ENCODE results near the gene OMA1.

Gene OMA1

DNA sequence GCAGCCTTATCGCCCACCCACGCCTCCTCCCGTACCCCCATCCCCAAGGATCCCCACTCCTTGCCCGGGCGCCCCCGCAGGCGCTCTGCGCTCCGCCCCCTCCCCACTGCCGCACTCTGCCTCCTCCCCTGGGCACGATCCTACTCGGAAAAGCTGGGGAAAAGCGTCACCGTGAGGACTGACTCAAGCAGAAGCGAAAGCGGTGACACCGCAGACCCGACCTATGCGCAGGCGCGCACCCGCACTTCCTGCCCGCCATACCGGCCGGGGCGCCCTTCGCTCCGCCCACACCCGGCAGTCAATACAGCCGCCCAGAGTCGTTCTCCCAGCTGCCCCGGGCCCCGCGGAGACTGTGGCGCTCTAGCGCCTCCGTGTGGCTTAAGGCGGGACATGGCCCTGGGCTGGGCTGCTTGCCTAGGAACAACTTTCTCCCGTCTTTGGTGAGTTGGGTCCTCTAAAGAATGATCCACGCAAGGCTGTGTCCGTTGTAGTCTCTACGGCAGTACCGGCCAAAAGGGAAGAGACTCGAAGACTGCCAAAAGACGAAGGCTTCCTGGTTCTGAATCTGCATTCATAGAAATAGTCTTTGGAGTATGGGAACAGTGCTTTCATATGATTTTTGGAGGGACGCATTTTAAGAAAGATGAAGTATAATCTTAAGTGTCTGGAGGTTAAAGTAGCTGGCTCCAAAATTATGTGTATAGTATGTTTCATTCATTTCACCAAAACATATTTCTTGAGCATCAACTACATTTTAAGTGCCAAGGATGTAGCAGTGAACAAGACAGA is at the start of gene OMA1:
TSS of gene OMA1 (minus strand) at position 207 of the 789 bp plus-strand sequence. CDS start 7,432 bp downstream, outside the sequence.
- peak within 1 kb of the TSS; percentile 89 for H3K9ac ChIP-seq (ENCODE audit: low read length)
- peak within 1 kb of the TSS; percentile 86 for H3K4me3 ChIP-seq (ENCODE audit: low read length)
- peaks cover 9% of the 10 kb centered on the region for H3K4me1 ChIP-seq (ENCODE audit: control insufficient read depth, insufficient read depth, low read length)
- H3K36me3 ChIP-seq (ENCODE audit: control insufficient read depth, insufficient read depth, low read length, severe bottlenecking): no peaks in the 10 kb centered on the region
- peak; percentile 98 for DNase-seq (ENCODE audit: low read depth)
- H3K27me3 ChIP-seq (replicated peaks; ENCODE audit: control insufficient read depth, insufficient read depth, low read length): peaks cover under 1% of the 10 kb centered on the region
- no peaks in the 10 kb centered on the region for H3K9me3 ChIP-seq (ENCODE audit: control insufficient read depth, low read length)

DNA sequence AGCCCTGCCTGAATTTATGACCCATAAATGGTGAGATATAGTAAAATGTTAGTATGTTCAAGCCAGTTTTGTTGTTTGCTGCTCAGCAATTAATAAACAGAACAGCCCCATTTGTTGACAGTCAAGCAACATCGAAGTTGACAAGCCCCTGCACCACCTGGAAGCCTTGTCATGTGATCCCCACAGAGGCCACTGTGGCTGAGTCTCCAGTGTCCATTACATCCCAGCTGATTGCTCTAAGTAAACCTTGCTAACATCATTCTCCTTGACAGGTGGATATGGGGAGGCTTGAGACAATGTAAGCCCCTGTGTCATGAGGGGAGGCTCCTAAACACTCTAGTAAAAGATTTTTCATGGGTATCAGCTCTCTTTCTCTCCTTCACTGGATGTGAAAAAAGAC is 48.0 kb upstream of the OMA1 start:
- no peak overlapping the region for H3K9ac ChIP-seq (ENCODE audit: low read length)
- DNase-seq (ENCODE audit: low read depth): no peak
- no peaks in the 10 kb centered on the region for H3K27me3 ChIP-seq (replicated peaks; ENCODE audit: control insufficient read depth, insufficient read depth, low read length)
- no peaks in the 10 kb centered on the region for H3K36me3 ChIP-seq (ENCODE audit: control insufficient read depth, insufficient read depth, low read length, severe bottlenecking)
- H3K4me1 ChIP-seq (ENCODE audit: control insufficient read depth, insufficient read depth, low read length): peaks cover 28% of the 10 kb centered on the region
- no peaks in the 10 kb centered on the region for H3K9me3 ChIP-seq (ENCODE audit: control insufficient read depth, low read length)
- no peak overlapping the region for H3K4me3 ChIP-seq (ENCODE audit: low read length)

DNA sequence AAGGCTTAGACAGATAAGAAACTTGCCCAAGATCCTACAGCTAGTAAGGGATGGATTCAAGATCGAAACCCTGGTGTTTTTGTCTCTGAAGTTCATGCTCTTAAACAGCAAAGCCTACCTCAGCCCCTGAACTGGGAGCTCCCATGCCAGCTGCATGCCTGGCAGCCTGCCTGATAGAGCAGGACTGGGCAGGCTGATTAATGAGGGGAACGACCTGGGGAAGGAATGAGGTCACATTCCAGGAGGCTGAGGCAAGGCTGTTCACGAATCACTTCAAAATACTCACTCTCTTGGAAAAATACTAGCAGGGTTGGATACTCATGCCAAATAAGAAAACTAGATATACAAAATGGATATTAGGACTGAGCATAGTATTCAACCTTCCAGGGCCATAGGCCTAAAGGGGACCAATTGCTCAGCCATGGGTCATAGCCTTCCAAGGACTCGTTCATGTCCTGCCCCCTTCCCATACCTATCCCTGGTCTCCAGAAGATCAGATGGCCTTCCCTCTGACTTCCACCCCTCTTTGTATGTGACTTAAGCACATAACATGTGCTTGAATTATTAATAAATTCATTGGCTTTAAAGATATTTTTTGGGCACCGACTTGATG is 46.1 kb upstream of the OMA1 start:
- Histone ChIP-seq H3K27me3 (replicated peaks; ENCODE audit: control insufficient read depth, insufficient read depth, low read length) (no peaks in the 10 kb centered on the region), H3K36me3 (ENCODE audit: control insufficient read depth, insufficient read depth, low read length, severe bottlenecking) (no peaks in the 10 kb centered on the region), H3K4me3 (ENCODE audit: low read length) (no peak overlapping the region), H3K9me3 (ENCODE audit: control insufficient read depth, low read length) (no peaks in the 10 kb centered on the region), H3K4me1 (ENCODE audit: control insufficient read depth, insufficient read depth, low read length) (peaks cover 27% of the 10 kb centered on the region), H3K9ac (ENCODE audit: low read length) (no peak overlapping the region)
- peak; percentile 84 for DNase-seq (ENCODE audit: low read depth)

DNA sequence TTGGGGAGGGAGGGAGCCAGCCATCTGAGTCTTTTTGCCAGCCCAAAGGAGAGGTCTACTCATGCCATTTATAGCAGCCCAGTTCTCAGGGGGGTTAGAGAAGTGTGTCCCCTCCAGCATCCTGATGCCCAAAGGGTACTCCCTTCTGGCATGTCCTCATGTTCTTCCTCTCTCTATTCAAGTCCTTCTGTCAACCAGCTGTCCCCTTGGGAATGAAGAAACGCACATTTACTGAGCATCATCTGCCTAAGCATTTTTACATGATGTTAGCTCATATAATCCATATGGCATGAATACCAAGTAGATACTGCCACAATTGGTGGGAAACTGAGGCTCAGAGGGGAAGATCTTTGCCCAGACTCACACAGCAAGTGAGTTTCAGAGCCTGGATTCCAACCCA is 45.3 kb upstream of the OMA1 start:
- no peak for DNase-seq (ENCODE audit: low read depth)
- H3K36me3 ChIP-seq (ENCODE audit: control insufficient read depth, insufficient read depth, low read length, severe bottlenecking): no peaks in the 10 kb centered on the region
- peaks cover 19% of the 10 kb centered on the region for H3K4me1 ChIP-seq (ENCODE audit: control insufficient read depth, insufficient read depth, low read length)
- no peak overlapping the region for H3K4me3 ChIP-seq (ENCODE audit: low read length)
- H3K9me3 ChIP-seq (ENCODE audit: control insufficient read depth, low read length): no peaks in the 10 kb centered on the region
- no peak overlapping the region for H3K9ac ChIP-seq (ENCODE audit: low read length)
- H3K27me3 ChIP-seq (replicated peaks; ENCODE audit: control insufficient read depth, insufficient read depth, low read length): no peaks in the 10 kb centered on the region

DNA sequence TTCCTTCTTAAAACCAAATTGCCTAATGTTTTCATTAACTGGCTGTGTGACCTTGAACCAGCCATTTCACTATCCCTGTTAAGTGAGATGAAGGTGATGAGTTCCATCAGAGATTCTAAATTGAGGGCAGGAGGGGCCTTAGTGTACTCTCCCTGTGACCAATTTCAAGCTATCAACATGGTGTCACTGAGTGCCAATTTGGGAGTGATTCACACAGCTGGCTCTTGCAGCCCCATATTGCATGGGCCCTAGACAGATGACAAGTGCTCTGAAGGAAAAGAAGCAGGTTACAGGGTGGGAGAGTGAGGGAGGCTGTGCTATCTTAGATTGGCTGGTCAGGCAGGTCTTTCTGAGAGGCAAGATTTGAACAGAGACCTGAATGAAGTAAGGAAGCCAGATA is 43.5 kb upstream of the OMA1 start:
- Histone ChIP-seq H3K9ac (ENCODE audit: low read length) (no peak overlapping the region), H3K27me3 (replicated peaks; ENCODE audit: control insufficient read depth, insufficient read depth, low read length) (no peaks in the 10 kb centered on the region)
- no peak for DNase-seq (ENCODE audit: low read depth)

DNA sequence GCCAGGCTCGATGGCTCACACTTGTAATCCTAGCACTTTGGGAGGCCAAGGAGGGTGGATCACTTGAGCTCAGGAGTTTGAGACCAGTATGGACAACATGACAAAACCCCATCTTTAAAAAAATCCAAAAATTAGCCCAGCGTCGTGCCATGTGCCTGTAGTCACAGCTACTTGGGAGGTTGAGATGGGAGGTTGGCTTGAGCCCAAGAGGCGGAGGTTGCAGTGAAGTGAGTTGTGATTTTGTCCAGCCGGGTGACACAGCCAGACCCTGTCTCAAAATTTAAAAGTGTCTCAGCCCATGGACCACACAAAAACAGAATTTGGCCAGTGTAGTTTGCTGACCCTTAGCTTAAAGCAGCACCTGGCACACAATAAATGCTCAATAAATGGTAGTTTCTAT is 41.9 kb upstream of the OMA1 start:
- Histone ChIP-seq H3K9me3 (ENCODE audit: control insufficient read depth, low read length) (no peaks in the 10 kb centered on the region), H3K36me3 (ENCODE audit: control insufficient read depth, insufficient read depth, low read length, severe bottlenecking) (no peaks in the 10 kb centered on the region), H3K9ac (ENCODE audit: low read length) (no peak overlapping the region), H3K27me3 (replicated peaks; ENCODE audit: control insufficient read depth, insufficient read depth, low read length) (no peaks in the 10 kb centered on the region), H3K4me1 (ENCODE audit: control insufficient read depth, insufficient read depth, low read length) (peaks cover 41% of the 10 kb centered on the region), H3K4me3 (ENCODE audit: low read length) (no peak overlapping the region)
- DNase-seq (ENCODE audit: low read depth): no peak

More for the DNA sequence above, 43.5 kb upstream of the OMA1 start:
- no peaks in the 10 kb centered on the region for H3K36me3 ChIP-seq (ENCODE audit: control insufficient read depth, insufficient read depth, low read length, severe bottlenecking)
- no peak overlapping the region for H3K4me3 ChIP-seq (ENCODE audit: low read length)
- H3K4me1 ChIP-seq (ENCODE audit: control insufficient read depth, insufficient read depth, low read length): peaks cover 25% of the 10 kb centered on the region
- no peaks in the 10 kb centered on the region for H3K9me3 ChIP-seq (ENCODE audit: control insufficient read depth, low read length)

DNA sequence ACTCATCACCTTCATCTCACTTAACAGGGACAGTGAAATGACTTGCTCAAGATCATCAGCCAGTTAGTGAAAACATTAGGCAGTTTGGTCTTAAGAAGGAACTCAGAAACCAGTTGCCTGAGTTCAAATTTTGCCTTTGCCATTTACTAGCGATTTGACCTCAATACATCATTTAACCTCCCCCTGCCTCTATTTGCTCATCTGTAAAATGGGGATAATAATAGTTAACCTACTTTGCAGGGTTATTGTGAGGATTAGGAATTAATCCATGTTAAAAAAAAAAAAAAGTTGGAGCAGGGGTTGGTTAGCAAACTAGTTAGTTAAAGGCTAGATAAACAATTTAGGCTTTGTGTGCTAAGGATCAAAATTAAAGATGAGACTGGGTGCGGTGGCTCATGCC is 41.1 kb upstream of the OMA1 start:
- Histone ChIP-seq H3K4me1 (ENCODE audit: control insufficient read depth, insufficient read depth, low read length) (peaks cover 36% of the 10 kb centered on the region), H3K4me3 (ENCODE audit: low read length) (no peak overlapping the region), H3K9ac (ENCODE audit: low read length) (no peak overlapping the region), H3K36me3 (ENCODE audit: control insufficient read depth, insufficient read depth, low read length, severe bottlenecking) (no peaks in the 10 kb centered on the region), H3K27me3 (replicated peaks; ENCODE audit: control insufficient read depth, insufficient read depth, low read length) (no peaks in the 10 kb centered on the region), H3K9me3 (ENCODE audit: control insufficient read depth, low read length) (no peaks in the 10 kb centered on the region)
- DNase-seq (ENCODE audit: low read depth): no peak

DNA sequence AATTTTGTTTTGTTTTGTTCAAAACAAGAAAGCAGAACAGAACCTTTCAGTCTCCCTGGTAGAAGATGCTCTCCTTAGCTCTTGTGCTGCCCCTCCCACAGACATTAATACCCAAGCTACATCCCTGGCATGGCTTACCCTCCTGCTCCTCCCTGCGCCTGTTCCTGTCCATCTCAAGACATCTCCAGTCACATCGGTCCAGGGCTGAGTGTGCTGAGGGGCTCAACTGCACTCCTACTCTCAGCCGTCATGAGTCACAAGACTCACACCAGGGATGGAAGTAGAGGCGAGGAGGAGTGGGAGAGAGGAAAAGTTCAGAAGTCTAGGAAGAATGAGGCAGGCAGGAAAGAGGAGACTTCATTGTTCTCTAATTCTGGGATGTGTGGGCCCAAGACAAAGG is 39.7 kb upstream of the OMA1 start:
- H3K27me3 ChIP-seq (replicated peaks; ENCODE audit: control insufficient read depth, insufficient read depth, low read length): no peaks in the 10 kb centered on the region
- H3K4me1 ChIP-seq (ENCODE audit: control insufficient read depth, insufficient read depth, low read length): peaks cover 28% of the 10 kb centered on the region
- no peak overlapping the region for H3K4me3 ChIP-seq (ENCODE audit: low read length)
- DNase-seq (ENCODE audit: low read depth): no peak
- no peaks in the 10 kb centered on the region for H3K36me3 ChIP-seq (ENCODE audit: control insufficient read depth, insufficient read depth, low read length, severe bottlenecking)
- H3K9me3 ChIP-seq (ENCODE audit: control insufficient read depth, low read length): no peaks in the 10 kb centered on the region
- no peak overlapping the region for H3K9ac ChIP-seq (ENCODE audit: low read length)

DNA sequence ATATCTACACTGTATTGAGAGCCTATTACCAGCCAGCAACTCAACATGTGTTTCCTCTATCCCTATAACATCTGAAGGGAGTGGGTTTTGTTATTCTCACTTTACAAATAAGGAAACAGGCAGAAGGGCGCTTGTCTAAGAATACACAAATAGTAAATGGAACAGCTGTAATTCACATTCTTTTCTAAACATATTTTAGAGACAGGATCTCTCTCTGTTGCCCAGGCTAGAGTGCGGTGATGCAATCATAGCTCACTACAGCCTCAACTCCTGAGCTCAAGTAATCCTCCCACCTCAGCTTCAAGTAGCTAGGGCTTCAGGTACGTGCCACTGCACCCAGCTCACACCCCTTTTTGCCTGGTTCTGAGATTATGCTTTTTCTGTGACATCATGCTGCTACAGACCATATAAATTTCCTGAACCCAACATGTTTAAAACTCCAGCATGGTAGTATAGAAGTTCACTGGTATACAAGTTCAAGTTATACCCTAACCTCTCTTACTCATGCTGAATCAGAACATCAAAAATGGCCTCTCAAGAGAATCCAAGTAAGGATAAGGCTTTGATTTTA is 39.1 kb upstream of the OMA1 start:
- H3K36me3 ChIP-seq (ENCODE audit: control insufficient read depth, insufficient read depth, low read length, severe bottlenecking): no peaks in the 10 kb centered on the region

DNA sequence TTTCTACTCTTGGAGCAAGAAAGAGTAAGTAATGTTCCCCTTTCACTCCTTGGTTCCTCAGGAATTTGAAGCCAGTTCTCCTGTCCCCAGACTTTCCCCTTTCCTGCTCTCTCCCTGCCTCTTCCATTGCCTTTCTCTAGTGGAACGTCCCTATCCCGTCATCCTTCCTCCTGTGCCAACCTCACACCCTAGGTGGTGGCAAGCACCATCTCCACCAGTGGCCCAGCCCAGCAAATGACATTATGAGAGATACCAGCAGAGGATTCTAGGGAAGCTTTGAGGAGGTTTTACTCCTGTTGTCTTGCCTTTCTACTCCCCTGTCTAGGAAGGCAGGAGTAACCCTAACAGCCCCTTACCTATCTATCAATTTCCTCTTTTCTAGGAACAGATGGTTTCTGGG is 38.6 kb upstream of the OMA1 start:
- no peak overlapping the region for H3K4me3 ChIP-seq (ENCODE audit: low read length)
- H3K27me3 ChIP-seq (replicated peaks; ENCODE audit: control insufficient read depth, insufficient read depth, low read length): no peaks in the 10 kb centered on the region
- peak overlapping the region; percentile 50 for H3K9ac ChIP-seq (ENCODE audit: low read length)
- H3K36me3 ChIP-seq (ENCODE audit: control insufficient read depth, insufficient read depth, low read length, severe bottlenecking): no peaks in the 10 kb centered on the region
- no peak for DNase-seq (ENCODE audit: low read depth)
- H3K4me1 ChIP-seq (ENCODE audit: control insufficient read depth, insufficient read depth, low read length): peaks cover 28% of the 10 kb centered on the region
- no peaks in the 10 kb centered on the region for H3K9me3 ChIP-seq (ENCODE audit: control insufficient read depth, low read length)

More for the DNA sequence above, 39.1 kb upstream of the OMA1 start:
- H3K9me3 ChIP-seq (ENCODE audit: control insufficient read depth, low read length): no peaks in the 10 kb centered on the region
- no peaks in the 10 kb centered on the region for H3K27me3 ChIP-seq (replicated peaks; ENCODE audit: control insufficient read depth, insufficient read depth, low read length)
- no peak overlapping the region for H3K4me3 ChIP-seq (ENCODE audit: low read length)
- peak; percentile 57 for DNase-seq (ENCODE audit: low read depth)
- peaks cover 28% of the 10 kb centered on the region for H3K4me1 ChIP-seq (ENCODE audit: control insufficient read depth, insufficient read depth, low read length)
- H3K9ac ChIP-seq (ENCODE audit: low read length): no peak overlapping the region

DNA sequence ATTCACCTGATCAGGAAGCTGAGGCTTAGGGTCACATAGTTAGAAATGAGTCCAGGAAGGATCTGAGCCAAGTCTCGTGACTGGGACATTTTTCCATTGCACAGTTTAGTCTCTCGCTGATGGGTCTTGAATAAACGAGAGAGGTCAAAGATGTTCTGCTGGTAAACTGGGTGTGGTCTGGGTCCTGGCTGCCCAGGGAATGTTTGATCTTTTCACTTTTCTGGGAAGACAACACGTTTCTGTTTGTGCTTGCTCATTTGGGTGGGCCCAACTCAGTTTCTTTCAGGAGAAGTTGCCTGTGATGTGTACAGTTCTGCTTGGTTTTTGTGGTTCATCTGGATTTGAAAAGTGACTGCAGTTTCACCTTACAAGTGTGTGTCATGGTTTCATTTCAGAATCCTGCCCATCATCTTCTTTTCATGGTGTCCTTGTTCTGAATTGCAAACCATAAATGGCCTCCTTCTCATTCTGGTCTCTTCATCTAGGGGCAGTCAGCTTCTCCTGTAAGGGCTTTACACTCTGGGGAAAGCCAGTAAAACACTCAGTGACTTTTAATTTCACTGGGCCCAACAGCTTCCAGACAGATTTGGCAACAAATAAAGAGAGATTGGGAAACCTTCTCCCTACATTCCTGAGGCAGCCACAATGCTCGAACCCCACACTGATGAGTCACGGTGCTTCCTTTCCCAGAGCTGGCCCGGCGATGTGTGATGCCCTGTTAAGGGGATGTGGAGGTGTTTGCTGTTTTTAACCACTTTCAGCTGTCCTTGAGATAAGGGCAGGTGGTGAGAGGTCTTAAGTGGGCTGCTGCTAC is 37.8 kb upstream of the OMA1 start:
- Histone ChIP-seq H3K27me3 (replicated peaks; ENCODE audit: control insufficient read depth, insufficient read depth, low read length) (no peaks in the 10 kb centered on the region), H3K36me3 (ENCODE audit: control insufficient read depth, insufficient read depth, low read length, severe bottlenecking) (no peaks in the 10 kb centered on the region), H3K4me3 (ENCODE audit: low read length) (peak overlapping the region; percentile 49), H3K9ac (ENCODE audit: low read length) (peak overlapping the region; percentile 75), H3K9me3 (ENCODE audit: control insufficient read depth, low read length) (no peaks in the 10 kb centered on the region), H3K4me1 (ENCODE audit: control insufficient read depth, insufficient read depth, low read length) (peaks cover 28% of the 10 kb centered on the region)
- DNase-seq (ENCODE audit: low read depth): peak; percentile 93

Data from adipocyte (in vitro differentiated cells).